Stomach (tissue), 4 donors: ENCODE data around the gene ATP11B.

Source experiments
- EP300 ChIP-seq: sonication (generic); formaldehyde crosslinking; IDR thresholded peaks from one replicate; pipeline ENCODE4 v1.6.1; 2017; ENCODE audit warnings: antibody characterized with exemption
- TF ChIP-seq, protein P1 (sequence below), 7 experiments: fragments of 450-650 bp in 4 of 7; fragments of 200-600 bp in 3 of 7; sonication (generic) in 3 of 7; IDR thresholded peaks; one replicate each; pipeline ENCODE4 v1.5.1; 2016 to 2019; ENCODE audit warnings: antibody characterized with exemption in 7 of 7, control low read depth in 2 of 7, mild to moderate bottlenecking in 1 of 7

GRCh38 chr3:182920515-182921084 is 127.3 kb downstream of the ATP11B start:
- no peak for TF ChIP-seq EP300
- TF ChIP-seq, protein P1, sequence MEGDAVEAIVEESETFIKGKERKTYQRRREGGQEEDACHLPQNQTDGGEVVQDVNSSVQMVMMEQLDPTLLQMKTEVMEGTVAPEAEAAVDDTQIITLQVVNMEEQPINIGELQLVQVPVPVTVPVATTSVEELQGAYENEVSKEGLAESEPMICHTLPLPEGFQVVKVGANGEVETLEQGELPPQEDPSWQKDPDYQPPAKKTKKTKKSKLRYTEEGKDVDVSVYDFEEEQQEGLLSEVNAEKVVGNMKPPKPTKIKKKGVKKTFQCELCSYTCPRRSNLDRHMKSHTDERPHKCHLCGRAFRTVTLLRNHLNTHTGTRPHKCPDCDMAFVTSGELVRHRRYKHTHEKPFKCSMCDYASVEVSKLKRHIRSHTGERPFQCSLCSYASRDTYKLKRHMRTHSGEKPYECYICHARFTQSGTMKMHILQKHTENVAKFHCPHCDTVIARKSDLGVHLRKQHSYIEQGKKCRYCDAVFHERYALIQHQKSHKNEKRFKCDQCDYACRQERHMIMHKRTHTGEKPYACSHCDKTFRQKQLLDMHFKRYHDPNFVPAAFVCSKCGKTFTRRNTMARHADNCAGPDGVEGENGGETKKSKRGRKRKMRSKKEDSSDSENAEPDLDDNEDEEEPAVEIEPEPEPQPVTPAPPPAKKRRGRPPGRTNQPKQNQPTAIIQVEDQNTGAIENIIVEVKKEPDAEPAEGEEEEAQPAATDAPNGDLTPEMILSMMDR (IDR thresholded peaks at IDR 0.05) = no peak
